Gastroesophageal sphincter (tissue), 4 donors: Measurements from ENCODE around the gene SH3RF3. TPM values are rescaled to one million over a fixed set of nuclear protein-coding genes. Genes with fewer than 3 reads are reported as not detected.

Source experiments
- ATAC-seq: fragments of 150-250 bp; one replicate; pipeline ENCODE4 v1.9.1; 2016; ENCODE audit warnings: mild to moderate bottlenecking, moderate library complexity
- H3K27ac ChIP-seq, 4 donors: fragments of 200-600 bp; sonication (generic) in 3 of 4; 1 replicate in 3 of 4; 2 replicates in 1 of 4; pipeline ENCODE4 v1.5.1; 2016 to 2019
- H3K27me3 ChIP-seq: fragments of 200-600 bp; sonication (generic); one replicate; pipeline ENCODE4 v1.5.1; 2019
- H3K36me3 ChIP-seq, 2 donors: fragments of 200-600 bp; sonication (generic); one replicate each; pipeline ENCODE4 v1.5.1; 2019; ENCODE audit warnings: control low read depth in 1 of 2
- H3K4me1 ChIP-seq, 3 donors: fragments of 200-600 bp; sonication (generic); 1 replicate in 2 of 3; 2 replicates in 1 of 3; pipeline ENCODE4 v1.5.1; 2016 to 2019; ENCODE audit warnings: control low read depth in 2 of 3
- H3K4me3 ChIP-seq, 2 donors: fragments of 200-600 bp; sonication (generic); one replicate each; pipeline ENCODE4 v1.5.1; 2019; ENCODE audit warnings: mild to moderate bottlenecking in 1 of 2, moderate library complexity in 1 of 2
- H3K9me3 ChIP-seq, 3 donors: fragments of 200-600 bp; sonication (generic); one replicate each; pipeline ENCODE4 v1.5.1; 2017 to 2019; ENCODE audit warnings: control low read depth in 2 of 3
- EP300 ChIP-seq: sonication (generic); formaldehyde crosslinking; IDR thresholded peaks from one replicate; pipeline ENCODE4 v1.6.1; 2017; ENCODE audit warnings: antibody characterized with exemption, mild to moderate bottlenecking
- POLR2A ChIP-seq, 2 donors: fragments of 450-650 bp; IDR thresholded peaks; one replicate each; pipeline ENCODE4 v1.6.1; 2017; ENCODE audit warnings: antibody characterized with exemption in 2 of 2, mild to moderate bottlenecking in 2 of 2, moderate library complexity in 1 of 2
- POLR2AphosphoS5 ChIP-seq: sonication (generic); formaldehyde crosslinking; IDR thresholded peaks from one replicate; pipeline ENCODE4 v1.6.1; 2017; ENCODE audit warnings: antibody characterized with exemption
- WGBS, 2 donors: methylation state at CpG; one replicate each; pipeline ENCODE4 v1.1.5; 2018; ENCODE audit warnings: low coverage in 1 of 2; 5-methylcytosine and 5-hydroxymethylcytosine counted together
- total RNA-seq, 4 donors: library from RNA; depleted of rRNA; stranded (reverse); fragments of >200 nt; gene quantifications; one replicate each; pipeline ENCODE4 v1.1.0, GENCODE V29; 2016
- TF ChIP-seq, protein P1 (sequence below), 4 experiments: fragments of 200-600 bp in 2 of 4; fragments of 450-650 bp in 2 of 4; sonication (generic) in 1 of 4; IDR thresholded peaks; one replicate each; pipeline ENCODE4 v1.5.1; 2017 to 2019; ENCODE audit warnings: antibody characterized with exemption in 4 of 4, mild to moderate bottlenecking in 2 of 4, moderate library complexity in 2 of 4

The SH3RF3 gene
- total RNA-seq, 4 donors from 2014 or later = 10.1 to 15.8 (median 13.2) TPM

DNA sequence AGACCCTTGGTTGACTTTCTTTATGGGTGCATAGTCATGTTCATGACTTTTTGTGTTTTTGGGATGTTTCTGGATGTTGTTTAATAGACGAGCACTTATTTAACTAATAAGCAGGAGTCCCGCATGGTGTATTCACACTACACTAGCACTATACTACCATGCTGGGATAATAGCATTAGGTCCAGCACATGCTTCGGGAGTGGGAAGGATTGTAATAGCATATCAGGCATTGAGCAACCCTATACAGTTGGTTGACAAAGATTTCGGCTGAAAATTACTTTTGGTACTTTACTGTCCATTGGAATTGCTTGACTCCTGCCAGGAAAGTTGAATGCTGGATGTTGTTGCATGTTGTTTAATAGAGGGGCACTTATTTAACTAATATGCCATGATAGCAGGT lies 2.8 kb downstream of the SH3RF3 start:
- H3K27ac ChIP-seq = no peak overlapping the region
- H3K4me1 ChIP-seq = peaks cover 0 to 46% (median 3%) of the 10 kb centered on the region in 3 donors
- no peaks in the 10 kb centered on the region for H3K9me3 ChIP-seq
- no peak for TF ChIP-seq POLR2A (IDR thresholded peaks at IDR 0.05)
- TF ChIP-seq EP300 = no peak
- no peak for TF ChIP-seq POLR2AphosphoS5
- TF ChIP-seq, protein P1, sequence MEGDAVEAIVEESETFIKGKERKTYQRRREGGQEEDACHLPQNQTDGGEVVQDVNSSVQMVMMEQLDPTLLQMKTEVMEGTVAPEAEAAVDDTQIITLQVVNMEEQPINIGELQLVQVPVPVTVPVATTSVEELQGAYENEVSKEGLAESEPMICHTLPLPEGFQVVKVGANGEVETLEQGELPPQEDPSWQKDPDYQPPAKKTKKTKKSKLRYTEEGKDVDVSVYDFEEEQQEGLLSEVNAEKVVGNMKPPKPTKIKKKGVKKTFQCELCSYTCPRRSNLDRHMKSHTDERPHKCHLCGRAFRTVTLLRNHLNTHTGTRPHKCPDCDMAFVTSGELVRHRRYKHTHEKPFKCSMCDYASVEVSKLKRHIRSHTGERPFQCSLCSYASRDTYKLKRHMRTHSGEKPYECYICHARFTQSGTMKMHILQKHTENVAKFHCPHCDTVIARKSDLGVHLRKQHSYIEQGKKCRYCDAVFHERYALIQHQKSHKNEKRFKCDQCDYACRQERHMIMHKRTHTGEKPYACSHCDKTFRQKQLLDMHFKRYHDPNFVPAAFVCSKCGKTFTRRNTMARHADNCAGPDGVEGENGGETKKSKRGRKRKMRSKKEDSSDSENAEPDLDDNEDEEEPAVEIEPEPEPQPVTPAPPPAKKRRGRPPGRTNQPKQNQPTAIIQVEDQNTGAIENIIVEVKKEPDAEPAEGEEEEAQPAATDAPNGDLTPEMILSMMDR (IDR thresholded peaks at IDR 0.05) = no peak
- H3K4me3 ChIP-seq = no peak overlapping the region
- no peak for ATAC-seq
- H3K36me3 ChIP-seq = no peaks in the 10 kb centered on the region
- peaks cover 9% of the 10 kb centered on the region for H3K27me3 ChIP-seq
- 84 to 100% methylated on average over 3 of the region's 4 CpGs for WGBS, 2 donors

DNA sequence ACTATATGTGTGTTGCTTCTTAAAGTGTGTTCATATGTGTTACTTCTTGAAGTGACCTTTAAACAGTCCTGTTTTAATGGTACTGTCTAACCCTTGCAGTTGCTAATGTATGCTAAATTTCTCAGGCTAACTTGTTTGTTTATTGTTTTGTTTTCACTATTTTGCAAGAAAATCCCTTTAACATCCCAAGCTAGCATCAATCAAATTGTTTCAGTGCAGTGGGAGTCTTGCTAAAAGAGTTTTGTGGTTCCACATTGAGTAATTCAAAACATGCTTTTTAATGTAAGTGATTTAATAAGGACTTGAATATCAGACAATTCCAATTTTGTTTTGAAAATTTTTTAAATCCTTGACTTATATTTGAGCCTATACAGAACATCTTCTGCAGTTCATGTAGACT lies 3.6 kb downstream of the SH3RF3 start:
- TF ChIP-seq POLR2AphosphoS5 (no peak), POLR2A (IDR thresholded peaks at IDR 0.05) (no peak), EP300 (no peak)
- TF ChIP-seq, protein P1 (IDR thresholded peaks at IDR 0.05) = no peak
- ATAC-seq = no peak
- Histone ChIP-seq H3K4me1 (peaks cover 0 to 42% (median 3%) of the 10 kb centered on the region in 3 donors), H3K27me3 (peaks cover 9% of the 10 kb centered on the region), H3K27ac (no peak overlapping the region), H3K9me3 (no peaks in the 10 kb centered on the region), H3K4me3 (no peak overlapping the region), H3K36me3 (no peaks in the 10 kb centered on the region)

DNA sequence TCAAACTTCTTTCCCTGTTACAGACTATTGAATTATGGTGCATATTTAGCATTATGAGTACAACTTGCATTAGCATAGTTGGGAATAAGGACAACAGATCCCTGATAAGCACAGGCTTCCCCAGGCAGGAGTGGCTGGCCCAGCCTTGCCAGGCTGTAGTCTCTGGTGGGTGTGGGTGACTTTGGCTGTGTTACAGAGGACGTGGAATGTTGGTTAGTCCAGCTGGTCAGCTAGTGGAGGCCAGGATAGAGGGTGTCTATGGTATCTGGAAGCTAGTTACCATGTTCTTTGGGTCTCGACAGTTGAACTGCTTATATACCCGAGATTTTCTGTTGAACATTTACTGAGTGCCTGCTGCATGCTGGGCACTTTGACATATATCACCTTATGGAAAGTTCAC lies 4.7 kb downstream of the SH3RF3 start:
- peaks cover 9% of the 10 kb centered on the region for H3K27me3 ChIP-seq
- no peak overlapping the region for H3K27ac ChIP-seq
- no peak for TF ChIP-seq POLR2AphosphoS5
- TF ChIP-seq EP300 = no peak
- TF ChIP-seq, protein P1 (IDR thresholded peaks at IDR 0.05) = no peak
- TF ChIP-seq POLR2A (IDR thresholded peaks at IDR 0.05) = no peak
- H3K4me1 ChIP-seq = peaks cover 0 to 31% (median 3%) of the 10 kb centered on the region in 3 donors
- no peak for ATAC-seq
- H3K4me3 ChIP-seq = no peak overlapping the region
- no peaks in the 10 kb centered on the region for H3K36me3 ChIP-seq
- WGBS, 2 donors = 83 to 86% methylated on average over 1 to 3 of the region's 3 CpGs
- no peaks in the 10 kb centered on the region for H3K9me3 ChIP-seq

DNA sequence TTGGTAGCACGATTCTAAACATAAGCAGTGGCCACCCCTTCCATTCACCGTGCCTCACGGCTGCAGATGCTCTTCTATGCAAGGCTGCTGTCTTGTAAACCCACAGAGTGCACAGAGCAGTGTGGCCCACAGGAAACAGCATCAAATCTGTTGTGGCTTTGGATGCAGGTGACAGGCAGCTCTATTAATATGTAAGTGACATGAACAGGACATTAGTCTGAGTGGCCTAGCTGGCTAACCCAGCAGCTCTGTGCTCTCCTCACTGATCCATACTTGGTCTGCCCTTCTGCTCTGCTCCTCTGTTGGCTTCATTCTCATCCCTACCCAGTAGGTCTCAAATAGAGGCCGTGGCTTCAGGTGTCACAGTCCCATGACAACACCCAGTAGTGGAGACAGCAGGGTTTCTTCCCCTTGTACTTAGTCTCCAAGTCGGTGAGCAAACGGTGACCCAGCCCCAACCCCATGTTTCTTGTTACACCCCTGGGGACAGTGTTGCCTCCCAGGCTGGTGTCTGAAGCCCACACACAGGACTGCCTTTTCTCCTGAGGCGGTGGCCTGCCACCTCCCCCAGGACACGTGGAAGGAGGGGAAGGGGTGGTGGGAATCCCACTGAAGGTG lies 5.8 kb downstream of the SH3RF3 start:
- TF ChIP-seq, protein P1 (IDR thresholded peaks at IDR 0.05) = no peak
- TF ChIP-seq POLR2A (IDR thresholded peaks at IDR 0.05) (no peak), EP300 (no peak), POLR2AphosphoS5 (no peak)
- Histone ChIP-seq H3K27me3 (peaks cover 6% of the 10 kb centered on the region), H3K9me3 (no peaks in the 10 kb centered on the region), H3K4me1 (peaks cover 0 to 24% (median 3%) of the 10 kb centered on the region in 3 donors), H3K27ac (no peak overlapping the region), H3K4me3 (no peak overlapping the region), H3K36me3 (no peaks in the 10 kb centered on the region)
- 80 to 92% methylated on average over 2 to 3 of the region's 8 CpGs for WGBS, 2 donors
- no peak for ATAC-seq
